ENCODE measurements around the gene GLT8D2.

GLT8D2 gene

GRCh38 chr12:104064842-104065427 lies 14.9 kb upstream of the GLT8D2 start:
- Histone ChIP-seq H3K4me1 (ENCODE audit: insufficient read depth, low read length) (no peaks in the 10 kb centered on the region), H3K36me3 (ENCODE audit: insufficient read depth, low read depth, low read length) (no peaks in the 10 kb centered on the region), H3K27me3 (ENCODE audit: insufficient read depth, low read length) (peaks cover 27% of the 10 kb centered on the region), H3K4me3 (ENCODE audit: low read length) (peak overlapping the region; percentile 98), H3K9me3 (ENCODE audit: insufficient read depth, low read depth, low read length) (no peaks in the 10 kb centered on the region), H3K9ac (ENCODE audit: low read depth, low read length) (no peak overlapping the region; the same call in 1 of the 2 replicates), H3K27ac (ENCODE audit: low read length) (no peak overlapping the region)

GRCh38 chr12:104064031-104064841 lies 14.2 kb upstream of the GLT8D2 start, which contains the start of gene HCFC2:
TSS of gene HCFC2 (plus strand) at chr12:104064531. CDS start at chr12:104064561, 30 bp downstream.
- Histone ChIP-seq H3K27ac (ENCODE audit: low read length) (no peak within 1 kb of the TSS), H3K4me3 (ENCODE audit: low read length) (peak within 1 kb of the TSS; percentile 98), H3K9ac (ENCODE audit: low read depth, low read length) (peak within 1 kb of the TSS; percentile 78; the same call in 1 of the 2 replicates), H3K36me3 (ENCODE audit: insufficient read depth, low read depth, low read length) (no peaks in the 10 kb centered on the region), H3K27me3 (ENCODE audit: insufficient read depth, low read length) (peaks cover 27% of the 10 kb centered on the region), H3K4me1 (ENCODE audit: insufficient read depth, low read length) (no peaks in the 10 kb centered on the region), H3K9me3 (ENCODE audit: insufficient read depth, low read depth, low read length) (no peaks in the 10 kb centered on the region)

DNA sequence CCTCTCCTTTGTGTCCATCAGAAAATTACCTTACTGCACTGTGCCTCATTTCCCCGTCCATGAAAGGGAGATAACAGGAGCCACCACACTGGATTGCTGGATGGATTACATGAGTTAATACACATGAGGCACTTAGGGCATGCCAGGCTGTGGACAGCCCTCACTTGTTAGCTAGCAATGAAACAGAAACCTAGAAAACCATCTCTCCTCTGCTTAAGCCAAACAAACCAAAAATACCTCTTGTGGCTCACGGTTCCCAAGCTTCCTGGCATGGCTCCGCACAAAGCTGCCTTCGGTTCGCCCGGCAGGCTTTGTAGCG lies 13.7 kb upstream of the GLT8D2 start:
- H3K27ac ChIP-seq (ENCODE audit: low read length): no peak overlapping the region
- H3K4me1 ChIP-seq (ENCODE audit: insufficient read depth, low read length): no peaks in the 10 kb centered on the region
- H3K27me3 ChIP-seq (ENCODE audit: insufficient read depth, low read length): peaks cover 27% of the 10 kb centered on the region
- H3K9ac ChIP-seq (ENCODE audit: low read depth, low read length): peak overlapping the region; percentile 78; the same call in 1 of the 2 replicates
- no peaks in the 10 kb centered on the region for H3K36me3 ChIP-seq (ENCODE audit: insufficient read depth, low read depth, low read length)
- peak overlapping the region; percentile 98 for H3K4me3 ChIP-seq (ENCODE audit: low read length)
- H3K9me3 ChIP-seq (ENCODE audit: insufficient read depth, low read depth, low read length): no peaks in the 10 kb centered on the region

GRCh38 chr12:104060791-104061190 lies 10.8 kb upstream of the GLT8D2 start:
- Histone ChIP-seq H3K9me3 (ENCODE audit: insufficient read depth, low read depth, low read length) (no peaks in the 10 kb centered on the region), H3K27me3 (ENCODE audit: insufficient read depth, low read length) (peaks cover 24% of the 10 kb centered on the region), H3K4me1 (ENCODE audit: insufficient read depth, low read length) (no peaks in the 10 kb centered on the region), H3K36me3 (ENCODE audit: insufficient read depth, low read depth, low read length) (no peaks in the 10 kb centered on the region), H3K4me3 (ENCODE audit: low read length) (no peak overlapping the region), H3K9ac (ENCODE audit: low read depth, low read length) (no peak overlapping the region), H3K27ac (ENCODE audit: low read length) (no peak overlapping the region)

GRCh38 chr12:104059963-104060362 lies 10.0 kb upstream of the GLT8D2 start:
- H3K9ac ChIP-seq (ENCODE audit: low read depth, low read length): no peak overlapping the region
- no peak overlapping the region for H3K27ac ChIP-seq (ENCODE audit: low read length)

DNA sequence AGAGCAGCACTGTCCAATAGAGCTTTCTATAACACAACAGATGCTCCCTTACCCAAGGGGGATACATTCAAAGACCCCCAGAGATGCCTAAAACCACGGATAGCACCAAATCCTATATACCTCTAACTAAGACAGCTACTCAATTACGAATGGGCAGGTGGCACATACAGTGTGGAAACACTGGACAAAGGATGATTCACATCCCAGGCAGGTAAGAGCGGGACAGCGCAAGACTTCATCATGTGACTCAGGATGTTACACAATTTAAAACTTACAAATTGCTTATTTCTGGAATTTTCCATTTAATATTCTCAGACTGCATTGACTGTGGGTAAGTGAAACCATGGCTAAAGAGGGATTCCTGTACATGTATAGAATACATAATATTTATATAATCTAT lies 8.8 kb upstream of the GLT8D2 start:
- H3K4me3 ChIP-seq (ENCODE audit: low read length): no peak overlapping the region
- peaks cover 14% of the 10 kb centered on the region for H3K27me3 ChIP-seq (ENCODE audit: insufficient read depth, low read length)
- no peaks in the 10 kb centered on the region for H3K9me3 ChIP-seq (ENCODE audit: insufficient read depth, low read depth, low read length)
- no peaks in the 10 kb centered on the region for H3K36me3 ChIP-seq (ENCODE audit: insufficient read depth, low read depth, low read length)
- peaks cover 8% of the 10 kb centered on the region for H3K4me1 ChIP-seq (ENCODE audit: insufficient read depth, low read length)
- no peak overlapping the region for H3K9ac ChIP-seq (ENCODE audit: low read depth, low read length)
- no peak overlapping the region for H3K27ac ChIP-seq (ENCODE audit: low read length)

More at GRCh38 chr12:104059963-104060362, 10.0 kb upstream of the GLT8D2 start:
- Histone ChIP-seq H3K4me1 (ENCODE audit: insufficient read depth, low read length) (peaks cover 3% of the 10 kb centered on the region; the same call in 1 of the 2 replicates), H3K27me3 (ENCODE audit: insufficient read depth, low read length) (peaks cover 16% of the 10 kb centered on the region), H3K9me3 (ENCODE audit: insufficient read depth, low read depth, low read length) (no peaks in the 10 kb centered on the region), H3K36me3 (ENCODE audit: insufficient read depth, low read depth, low read length) (no peaks in the 10 kb centered on the region), H3K4me3 (ENCODE audit: low read length) (no peak overlapping the region)

DNA sequence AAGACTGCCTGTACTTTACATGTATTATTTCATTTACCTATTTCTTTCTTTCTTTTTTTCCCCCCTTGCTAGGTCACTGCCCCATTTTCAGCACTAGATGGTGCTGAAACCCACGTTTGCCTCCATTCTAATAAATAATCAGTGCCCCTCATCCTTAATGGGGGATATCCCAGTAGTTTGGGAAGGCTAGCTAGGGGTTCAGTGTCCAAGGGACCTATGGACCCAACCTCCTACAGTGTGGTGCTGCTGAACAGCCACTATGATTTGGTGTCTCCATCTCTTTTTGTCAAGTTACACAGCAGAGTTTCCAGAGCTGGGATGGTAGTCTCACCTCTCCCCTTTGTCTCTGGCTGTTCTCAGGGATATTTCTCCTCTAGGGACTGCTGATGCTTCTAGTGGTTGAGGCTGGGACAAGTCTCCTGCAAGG lies 7.8 kb upstream of the GLT8D2 start:
- no peak overlapping the region for H3K27ac ChIP-seq (ENCODE audit: low read length)
- H3K9ac ChIP-seq (ENCODE audit: low read depth, low read length): no peak overlapping the region
- peaks cover 4% of the 10 kb centered on the region; the same call in 1 of the 2 replicates for H3K27me3 ChIP-seq (ENCODE audit: insufficient read depth, low read length)
- no peaks in the 10 kb centered on the region for H3K36me3 ChIP-seq (ENCODE audit: insufficient read depth, low read depth, low read length)
- peaks cover 8% of the 10 kb centered on the region for H3K4me1 ChIP-seq (ENCODE audit: insufficient read depth, low read length)
- H3K4me3 ChIP-seq (ENCODE audit: low read length): no peak overlapping the region
- no peaks in the 10 kb centered on the region for H3K9me3 ChIP-seq (ENCODE audit: insufficient read depth, low read depth, low read length)

GRCh38 chr12:104056419-104056972 lies 6.5 kb upstream of the GLT8D2 start:
- H3K4me3 ChIP-seq (ENCODE audit: low read length): no peak overlapping the region
- H3K27me3 ChIP-seq (ENCODE audit: insufficient read depth, low read length): no peaks in the 10 kb centered on the region
- H3K27ac ChIP-seq (ENCODE audit: low read length): no peak overlapping the region
- H3K9ac ChIP-seq (ENCODE audit: low read depth, low read length): no peak overlapping the region
- H3K36me3 ChIP-seq (ENCODE audit: insufficient read depth, low read depth, low read length): no peaks in the 10 kb centered on the region
- H3K9me3 ChIP-seq (ENCODE audit: insufficient read depth, low read depth, low read length): no peaks in the 10 kb centered on the region
- H3K4me1 ChIP-seq (ENCODE audit: insufficient read depth, low read length): peaks cover 8% of the 10 kb centered on the region

DNA sequence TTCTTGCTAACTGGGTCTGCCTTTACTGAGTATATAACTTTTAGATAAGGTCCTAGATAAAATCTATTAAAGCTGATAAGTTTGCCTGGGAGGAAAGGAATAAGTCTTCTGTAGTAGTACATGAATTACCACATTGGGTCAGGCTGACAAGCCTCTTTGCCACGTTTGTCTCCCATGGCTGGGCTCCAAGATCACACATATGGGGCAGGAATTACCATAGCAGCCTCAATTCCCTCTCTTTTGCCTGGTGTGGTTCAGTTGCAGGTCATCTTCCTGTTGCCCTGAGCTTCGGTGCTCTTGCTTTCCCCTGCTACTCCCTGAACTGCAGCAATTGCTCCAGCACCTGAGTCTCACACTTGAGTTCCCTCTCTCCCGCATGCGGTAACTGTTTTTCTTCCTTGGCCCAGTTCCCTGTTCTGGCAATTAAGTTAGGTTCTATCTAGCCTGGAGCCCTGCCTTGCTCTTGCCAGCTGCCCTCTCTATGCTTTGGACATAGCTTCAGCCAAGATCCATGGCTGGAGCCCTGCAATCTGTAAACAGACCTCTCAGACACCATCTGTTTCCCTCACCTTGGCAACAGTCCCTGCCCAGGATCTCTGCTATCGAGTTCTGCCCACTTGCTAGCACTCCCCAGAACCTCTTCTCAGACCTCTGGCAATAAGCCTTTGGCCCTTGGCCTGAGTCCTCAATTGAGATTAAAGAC lies 5.8 kb upstream of the GLT8D2 start:
- Histone ChIP-seq H3K9me3 (ENCODE audit: insufficient read depth, low read depth, low read length) (no peaks in the 10 kb centered on the region), H3K27ac (ENCODE audit: low read length) (no peak overlapping the region), H3K4me3 (ENCODE audit: low read length) (no peak overlapping the region), H3K9ac (ENCODE audit: low read depth, low read length) (no peak overlapping the region), H3K27me3 (ENCODE audit: insufficient read depth, low read length) (no peaks in the 10 kb centered on the region; the same call in 1 of the 2 replicates), H3K36me3 (ENCODE audit: insufficient read depth, low read depth, low read length) (no peaks in the 10 kb centered on the region), H3K4me1 (ENCODE audit: insufficient read depth, low read length) (peaks cover 8% of the 10 kb centered on the region)

DNA sequence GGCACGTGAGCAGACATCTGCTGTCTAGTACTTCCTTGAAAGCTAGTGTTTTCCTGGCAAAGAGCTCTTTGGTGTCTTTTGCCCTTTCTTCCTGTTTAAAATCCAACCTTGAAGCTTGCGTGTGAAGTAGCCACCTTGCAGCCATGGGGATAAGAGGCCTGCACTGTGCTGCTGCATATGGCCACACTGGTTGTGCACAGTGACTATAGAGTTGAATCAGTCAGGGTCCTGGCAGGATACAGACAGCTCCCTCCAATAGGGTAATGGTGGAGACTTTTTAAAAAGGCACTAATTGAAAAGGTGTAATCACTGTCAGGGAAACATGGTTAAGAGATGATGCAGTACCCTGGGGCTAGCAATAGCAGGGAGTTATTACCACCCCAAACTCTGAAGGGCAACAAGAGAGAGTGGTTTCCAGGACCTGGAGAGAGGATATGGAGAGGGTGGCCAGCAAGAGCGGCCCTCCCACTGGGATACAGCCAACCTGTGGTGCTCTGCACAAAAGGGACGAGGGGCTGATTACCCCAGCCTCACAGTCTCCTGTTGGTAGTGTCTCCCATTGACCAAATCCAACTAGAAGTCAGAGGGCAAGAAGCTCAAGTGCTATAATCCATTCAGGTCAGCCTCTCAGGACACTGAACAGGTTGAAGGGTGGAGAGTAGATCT lies 4.8 kb upstream of the GLT8D2 start:
- Histone ChIP-seq H3K27me3 (ENCODE audit: insufficient read depth, low read length) (peaks cover 9% of the 10 kb centered on the region), H3K9ac (ENCODE audit: low read depth, low read length) (peak overlapping the region; percentile 38; the same call in 1 of the 2 replicates), H3K27ac (ENCODE audit: low read length) (peak overlapping the region; percentile 7), H3K36me3 (ENCODE audit: insufficient read depth, low read depth, low read length) (no peaks in the 10 kb centered on the region), H3K4me3 (ENCODE audit: low read length) (no peak overlapping the region), H3K4me1 (ENCODE audit: insufficient read depth, low read length) (peaks cover 12% of the 10 kb centered on the region), H3K9me3 (ENCODE audit: insufficient read depth, low read depth, low read length) (no peaks in the 10 kb centered on the region)

DNA sequence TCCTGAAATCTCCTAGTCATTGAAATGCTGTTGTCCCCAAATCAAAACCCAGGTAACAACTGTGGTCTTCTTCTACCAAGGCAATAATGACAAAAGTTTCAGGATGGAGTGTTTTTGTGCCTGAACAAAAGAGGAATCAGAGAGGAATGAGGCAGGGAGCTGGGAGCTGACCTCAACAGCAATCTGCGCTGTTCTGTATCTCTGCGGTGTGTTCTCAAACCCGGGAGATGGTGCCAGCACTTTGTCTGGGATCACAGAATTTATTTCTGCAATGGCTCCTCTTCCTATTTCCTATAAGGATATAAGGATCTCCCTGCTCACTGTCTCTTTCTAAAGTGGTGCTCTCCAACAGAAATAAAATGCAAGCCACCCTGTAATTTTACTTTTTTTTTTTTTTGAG lies 449 bp upstream of the GLT8D2 start:
- H3K4me3 ChIP-seq (ENCODE audit: low read length): peak overlapping the region; percentile 77
- H3K36me3 ChIP-seq (ENCODE audit: insufficient read depth, low read depth, low read length): no peaks in the 10 kb centered on the region
- H3K27ac ChIP-seq (ENCODE audit: low read length): no peak overlapping the region
- peak overlapping the region; percentile 73; the same call in 1 of the 2 replicates for H3K9ac ChIP-seq (ENCODE audit: low read depth, low read length)
- peaks cover 30% of the 10 kb centered on the region for H3K27me3 ChIP-seq (ENCODE audit: insufficient read depth, low read length)
- H3K4me1 ChIP-seq (ENCODE audit: insufficient read depth, low read length): peaks cover 18% of the 10 kb centered on the region
- H3K9me3 ChIP-seq (ENCODE audit: insufficient read depth, low read depth, low read length): no peaks in the 10 kb centered on the region

All from iPS-20b (cell line).